Sigmoid colon (tissue), 4 donors: ENCODE measurements around the gene SYNE2.

Experiments
- EP300 ChIP-seq, 4 donors: sonication (generic); formaldehyde crosslinking; IDR thresholded peaks; one replicate each; pipeline ENCODE4 v1.6.1; 2017; ENCODE audit warnings: antibody characterized with exemption in 4 of 4
- POLR2AphosphoS5 ChIP-seq, 4 donors: sonication (generic); formaldehyde crosslinking; IDR thresholded peaks; one replicate each; pipeline ENCODE4 v1.6.1; 2017; ENCODE audit warnings: antibody characterized with exemption in 4 of 4
- TF ChIP-seq, protein P1 (sequence below), 4 experiments: fragments of 450-650 bp in 3 of 4; fragments of 200-600 bp in 1 of 4; IDR thresholded peaks; one replicate each; pipeline ENCODE4 v1.5.1; 2016 to 2019; ENCODE audit warnings: antibody characterized with exemption in 4 of 4, mild to moderate bottlenecking in 3 of 4, moderate library complexity in 2 of 4

DNA sequence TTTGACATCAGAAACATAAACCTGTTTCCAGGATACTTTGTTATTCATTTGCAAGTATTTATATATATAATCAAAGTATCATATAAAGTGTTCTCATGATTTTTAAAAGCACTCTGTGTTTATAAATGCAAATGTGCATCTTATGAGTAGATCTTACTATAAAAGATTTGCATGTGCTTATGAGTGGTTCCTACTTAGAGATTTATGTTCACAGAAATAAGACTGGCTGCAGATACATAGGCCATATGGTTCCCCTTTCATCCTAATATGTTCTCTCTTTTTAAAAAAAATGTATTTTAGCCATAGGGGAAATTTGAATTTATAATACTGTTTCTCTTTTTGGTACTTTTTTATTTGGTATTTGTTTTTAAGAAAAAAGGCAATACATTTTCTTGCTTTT lies 267.2 kb downstream of the SYNE2 start:
- TF ChIP-seq EP300 (IDR thresholded peaks at IDR 0.05) = no peak
- TF ChIP-seq POLR2AphosphoS5 (IDR thresholded peaks at IDR 0.05) = no peak
- TF ChIP-seq, protein P1, sequence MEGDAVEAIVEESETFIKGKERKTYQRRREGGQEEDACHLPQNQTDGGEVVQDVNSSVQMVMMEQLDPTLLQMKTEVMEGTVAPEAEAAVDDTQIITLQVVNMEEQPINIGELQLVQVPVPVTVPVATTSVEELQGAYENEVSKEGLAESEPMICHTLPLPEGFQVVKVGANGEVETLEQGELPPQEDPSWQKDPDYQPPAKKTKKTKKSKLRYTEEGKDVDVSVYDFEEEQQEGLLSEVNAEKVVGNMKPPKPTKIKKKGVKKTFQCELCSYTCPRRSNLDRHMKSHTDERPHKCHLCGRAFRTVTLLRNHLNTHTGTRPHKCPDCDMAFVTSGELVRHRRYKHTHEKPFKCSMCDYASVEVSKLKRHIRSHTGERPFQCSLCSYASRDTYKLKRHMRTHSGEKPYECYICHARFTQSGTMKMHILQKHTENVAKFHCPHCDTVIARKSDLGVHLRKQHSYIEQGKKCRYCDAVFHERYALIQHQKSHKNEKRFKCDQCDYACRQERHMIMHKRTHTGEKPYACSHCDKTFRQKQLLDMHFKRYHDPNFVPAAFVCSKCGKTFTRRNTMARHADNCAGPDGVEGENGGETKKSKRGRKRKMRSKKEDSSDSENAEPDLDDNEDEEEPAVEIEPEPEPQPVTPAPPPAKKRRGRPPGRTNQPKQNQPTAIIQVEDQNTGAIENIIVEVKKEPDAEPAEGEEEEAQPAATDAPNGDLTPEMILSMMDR (IDR thresholded peaks at IDR 0.05) = no peak
